SK-N-SH (cell line): ENCODE data around the gene MYL2. TPM values are rescaled to one million over a fixed set of nuclear protein-coding genes. Genes with fewer than 3 reads are reported as not detected.
A peak's percentile ranks its signal among the peaks of the same experiment; 100 is the strongest.

ENCODE experiments used
- CTCF ChIA-PET: fragments of 300-600, 350-600 bp; formaldehyde crosslinking; extraction: SDS; loops from one replicate; lab custom pipeline; 2021; lab: Yijun Ruan, JAX
- POLR2A ChIA-PET: fragments of 350-600 bp; sonication (Branson Sonifier 250); formaldehyde crosslinking; extraction: SDS; loops from one replicate; lab custom pipeline; 2020; ENCODE audit warnings: antibody characterized with exemption, inconsistent platforms; lab: Yijun Ruan, JAX
- DNase-seq: peaks from one replicate; pipeline ENCODE4 v3.0.0; 2012
- H2AFZ ChIP-seq: fragments of 200-600 bp; sonication (generic); 2 replicates; pipeline ENCODE4 v1.8.1; 2016; ENCODE audit warnings: antibody characterized with exemption, mild to moderate bottlenecking, low read depth
- H3F3A ChIP-seq: fragments of 200-600 bp; sonication (generic); replicated peaks from 2 replicates; pipeline ENCODE3; 2016; ENCODE audit warnings: antibody characterized with exemption, mild to moderate bottlenecking; ENCODE audit not compliant: insufficient read depth
- H3K27ac ChIP-seq, 2 experiments: fragments of 200-500 bp in 1 of 2; fragments of 200-600 bp in 1 of 2; sonication (Bioruptor generic) in 1 of 2; sonication (generic), shearing (Covaris generic) in 1 of 2; 2 replicates each; pipeline versions ENCODE4 v1.5.1 to v1.6.1; 2014 to 2016; ENCODE audit warnings: low read depth in 2 of 2, inconsistent platforms in 1 of 2, low read length in 1 of 2, mild to moderate bottlenecking in 1 of 2, mixed read lengths in 1 of 2
- H3K27me3 ChIP-seq: fragments of 200-600 bp; sonication (generic), shearing (Covaris generic); 2 replicates; pipeline ENCODE4 v1.6.1; 2016; ENCODE audit warnings: mixed run types; ENCODE audit not compliant: insufficient read depth
- H3K36me3 ChIP-seq, 2 experiments: fragments of 200-500 bp in 1 of 2; fragments of 200-600 bp in 1 of 2; sonication (Bioruptor generic) in 1 of 2; sonication (generic) in 1 of 2; replicated peaks in 1 of 2; 2 replicates each; pipeline versions ENCODE3 to v1.5.1; 2014 to 2016; ENCODE audit warnings: low read length in 1 of 2, mild to moderate bottlenecking in 1 of 2; ENCODE audit not compliant: insufficient read depth in 2 of 2, control insufficient read depth in 1 of 2
- H3K4me1 ChIP-seq, 2 experiments: fragments of 200-500 bp in 1 of 2; fragments of 200-600 bp in 1 of 2; sonication (Bioruptor generic) in 1 of 2; sonication (generic), shearing (Covaris generic) in 1 of 2; 2 replicates each; pipeline versions ENCODE4 v1.5.1 to v1.6.1; 2014 to 2016; ENCODE audit warnings: low read depth in 1 of 2, low read length in 1 of 2, mixed run types in 1 of 2; ENCODE audit not compliant: insufficient read depth in 2 of 2, control insufficient read depth in 1 of 2
- H3K4me2 ChIP-seq: fragments of 200-600 bp; sonication (generic), shearing (Covaris generic); 2 replicates; pipeline ENCODE4 v1.6.1; 2017; ENCODE audit warnings: mixed run types
- H3K4me3 ChIP-seq, 2 experiments: fragments of 200-500 bp in 1 of 2; fragments of 200-600 bp in 1 of 2; sonication (Bioruptor generic) in 1 of 2; sonication (generic), shearing (Covaris generic) in 1 of 2; 2 replicates each; pipeline versions ENCODE4 v1.5.1 to v1.8.1; 2014 to 2016; ENCODE audit warnings: low read depth in 2 of 2, inconsistent platforms in 1 of 2, low read length in 1 of 2, mild to moderate bottlenecking in 1 of 2, mixed read lengths in 1 of 2, moderate library complexity in 1 of 2
- H3K79me2 ChIP-seq: fragments of 200-600 bp; sonication (generic); 2 replicates; pipeline ENCODE4 v1.8.1; 2017; ENCODE audit warnings: mild to moderate bottlenecking; ENCODE audit not compliant: insufficient read depth
- H3K9ac ChIP-seq: fragments of 200-600 bp; sonication (generic); 2 replicates; pipeline ENCODE4 v1.6.1; 2017; ENCODE audit warnings: mixed run types
- H3K9me2 ChIP-seq: fragments of 200-600 bp; sonication (generic); 2 replicates; pipeline ENCODE4 v1.6.1; 2017; ENCODE audit warnings: mixed run types
- H3K9me3 ChIP-seq: fragments of 200-600 bp; sonication (generic); 2 replicates; pipeline ENCODE4 v1.6.1; 2017; ENCODE audit warnings: mixed run types, mild to moderate bottlenecking, moderate library complexity
- H4K20me1 ChIP-seq: fragments of 200-600 bp; sonication (generic); 2 replicates; pipeline ENCODE4 v1.6.1; 2017; ENCODE audit warnings: mild to moderate bottlenecking, mixed run types; ENCODE audit not compliant: insufficient read depth
- EP300 ChIP-seq, 2 experiments: IDR thresholded peaks; 2 replicates each; pipeline versions ENCODE4 v1.4.0 to v1.6.1; 2012; ENCODE audit warnings: borderline replicate concordance in 1 of 2, low read depth in 1 of 2, low read length in 1 of 2
- FOXJ3 ChIP-seq: sonication (generic); formaldehyde crosslinking; IDR thresholded peaks from 2 replicates; pipeline ENCODE4 v1.5.1; 2020; ENCODE audit warnings: mild to moderate bottlenecking, missing genetic modification reagents
- MEF2A ChIP-seq: IDR thresholded peaks from 2 replicates; pipeline ENCODE4 v1.4.0; 2012; ENCODE audit warnings: low read depth, borderline replicate concordance
- NRF1 ChIP-seq: IDR thresholded peaks from 2 replicates; pipeline ENCODE4 v1.6.1; 2012; ENCODE audit warnings: low read depth, mild to moderate bottlenecking, low read length
- RXRA ChIP-seq: IDR thresholded peaks from 2 replicates; pipeline ENCODE4 v1.4.0; 2012; ENCODE audit warnings: low read depth, mild to moderate bottlenecking, borderline replicate concordance
- SIN3A ChIP-seq: IDR thresholded peaks from 2 replicates; pipeline ENCODE4 v1.6.1; 2012; ENCODE audit warnings: low read depth, mild to moderate bottlenecking, low read length, moderate library complexity, borderline replicate concordance
- SMC3 ChIP-seq: IDR thresholded peaks from 2 replicates; pipeline ENCODE4 v1.6.1; 2012; ENCODE audit warnings: low read depth, low read length, improper control_type of control experiment
- TAF1 ChIP-seq: IDR thresholded peaks from 2 replicates; pipeline ENCODE4 v1.6.1; 2012; ENCODE audit warnings: low read depth, mild to moderate bottlenecking, low read length, moderate library complexity, borderline replicate concordance
- TEAD4 ChIP-seq: IDR thresholded peaks from 2 replicates; pipeline ENCODE4 v1.4.0; 2012; ENCODE audit warnings: mild to moderate bottlenecking, borderline replicate concordance; ENCODE audit not compliant: insufficient read depth
- YY1 ChIP-seq: IDR thresholded peaks from 2 replicates; pipeline ENCODE4 v1.4.0; 2012; ENCODE audit warnings: low read depth, mild to moderate bottlenecking
- whole genome bisulfite sequencing: methylation state at CpG from one replicate; pipeline ENCODE4 v1.1.6; 2017; ENCODE audit warnings: low lambda C conversion rate; 5-methylcytosine and 5-hydroxymethylcytosine counted together
- polyA plus RNA-seq, 3 experiments: library from polyadenylated mRNA; depleted of rRNA; stranded (reverse); fragments of >200 nt; gene quantifications; 2 replicates each; pipeline ENCODE4 v1.2.3, GENCODE V29; 2012
- TF ChIP-seq, protein P1 (sequence below): IDR thresholded peaks from 2 replicates; pipeline ENCODE4 v1.4.0; 2012; ENCODE audit warnings: low read depth, borderline replicate concordance
- TF ChIP-seq, protein P2 (sequence below): IDR thresholded peaks from 2 replicates; pipeline ENCODE4 v1.6.1; 2012; ENCODE audit warnings: mild to moderate bottlenecking, low read depth, low read length, moderate library complexity
- TF ChIP-seq, protein P3 (sequence below): IDR thresholded peaks from 2 replicates; pipeline ENCODE4 v1.4.0; 2012; ENCODE audit warnings: low read depth, borderline replicate concordance

MYL2 gene
- polyA plus RNA-seq, 1 of the 3 experiments (the other 2 are of a cell fraction), result not detected

DNA sequence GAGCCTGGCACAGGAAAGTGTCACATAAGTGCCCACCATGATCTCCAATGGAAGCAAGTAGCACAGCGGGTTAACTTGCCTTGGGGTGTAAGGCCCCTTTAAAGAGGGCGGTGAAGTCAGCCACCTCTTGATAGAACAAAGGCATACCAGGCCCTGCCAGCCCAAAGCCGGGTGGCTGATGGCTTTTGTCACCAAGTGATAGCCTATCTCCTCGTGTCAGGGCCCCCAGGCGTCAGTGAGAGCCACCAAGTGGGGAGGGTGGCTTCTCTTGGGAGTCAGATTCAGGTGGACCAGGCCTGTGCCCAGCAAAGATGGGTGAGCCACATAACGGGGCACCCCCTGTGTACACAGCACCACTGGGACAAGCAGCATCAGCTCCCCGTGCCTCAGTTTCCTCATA, 8.3 kb upstream of the MYL2 start:
- no peak overlapping the region for H3K9ac ChIP-seq
- no peak overlapping the region for H3K4me3 ChIP-seq
- H3K9me3 ChIP-seq, result no peaks in the 10 kb centered on the region
- DNase-seq, result peak; percentile 40
- no peak overlapping the region for H2AFZ ChIP-seq
- ChIA-PET CTCF (interaction anchor here (0.9 to 1.2 kb wide), 2 partner anchors 8 to 9 kb away, joined by 4 read pairs; no protein-coding TSS in a partner anchor), POLR2A (interaction anchor here (1.0 kb wide), 1 partner anchor 12 kb away, joined by 3 read pairs; no protein-coding TSS in a partner anchor)
- no peaks in the 10 kb centered on the region; a peak in 1 of 4 replicates for H3K4me1 ChIP-seq
- no peaks in the 10 kb centered on the region for H3K79me2 ChIP-seq
- H3K27me3 ChIP-seq, result no peaks in the 10 kb centered on the region
- WGBS, result 46% methylated on average over 7 of the region's 7 CpGs
- H3K36me3 ChIP-seq, result no peaks in the 10 kb centered on the region
- H3K27ac ChIP-seq, result no peak overlapping the region
- no peak overlapping the region for H3K4me2 ChIP-seq
- H4K20me1 ChIP-seq, result no peaks in the 10 kb centered on the region
- no peaks in the 10 kb centered on the region for H3F3A ChIP-seq
- H3K9me2 ChIP-seq, result no peaks in the 10 kb centered on the region
- TF ChIP-seq SIN3A (no peak), TAF1 (no peak), NRF1 (no peak), SMC3 (no peak), MEF2A (no peak), TEAD4 (no peak), YY1 (no peak), RXRA (no peak), FOXJ3 (no peak), EP300 (IDR thresholded peaks at IDR 0.05; ENCODE audit: borderline replicate concordance in 1 of 2, low read depth in 1 of 2, low read length in 1 of 2) (no peak)
- TF ChIP-seq, protein P1, sequence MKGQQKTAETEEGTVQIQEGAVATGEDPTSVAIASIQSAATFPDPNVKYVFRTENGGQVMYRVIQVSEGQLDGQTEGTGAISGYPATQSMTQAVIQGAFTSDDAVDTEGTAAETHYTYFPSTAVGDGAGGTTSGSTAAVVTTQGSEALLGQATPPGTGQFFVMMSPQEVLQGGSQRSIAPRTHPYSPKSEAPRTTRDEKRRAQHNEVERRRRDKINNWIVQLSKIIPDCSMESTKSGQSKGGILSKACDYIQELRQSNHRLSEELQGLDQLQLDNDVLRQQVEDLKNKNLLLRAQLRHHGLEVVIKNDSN, result no peak
- TF ChIP-seq, protein P2, sequence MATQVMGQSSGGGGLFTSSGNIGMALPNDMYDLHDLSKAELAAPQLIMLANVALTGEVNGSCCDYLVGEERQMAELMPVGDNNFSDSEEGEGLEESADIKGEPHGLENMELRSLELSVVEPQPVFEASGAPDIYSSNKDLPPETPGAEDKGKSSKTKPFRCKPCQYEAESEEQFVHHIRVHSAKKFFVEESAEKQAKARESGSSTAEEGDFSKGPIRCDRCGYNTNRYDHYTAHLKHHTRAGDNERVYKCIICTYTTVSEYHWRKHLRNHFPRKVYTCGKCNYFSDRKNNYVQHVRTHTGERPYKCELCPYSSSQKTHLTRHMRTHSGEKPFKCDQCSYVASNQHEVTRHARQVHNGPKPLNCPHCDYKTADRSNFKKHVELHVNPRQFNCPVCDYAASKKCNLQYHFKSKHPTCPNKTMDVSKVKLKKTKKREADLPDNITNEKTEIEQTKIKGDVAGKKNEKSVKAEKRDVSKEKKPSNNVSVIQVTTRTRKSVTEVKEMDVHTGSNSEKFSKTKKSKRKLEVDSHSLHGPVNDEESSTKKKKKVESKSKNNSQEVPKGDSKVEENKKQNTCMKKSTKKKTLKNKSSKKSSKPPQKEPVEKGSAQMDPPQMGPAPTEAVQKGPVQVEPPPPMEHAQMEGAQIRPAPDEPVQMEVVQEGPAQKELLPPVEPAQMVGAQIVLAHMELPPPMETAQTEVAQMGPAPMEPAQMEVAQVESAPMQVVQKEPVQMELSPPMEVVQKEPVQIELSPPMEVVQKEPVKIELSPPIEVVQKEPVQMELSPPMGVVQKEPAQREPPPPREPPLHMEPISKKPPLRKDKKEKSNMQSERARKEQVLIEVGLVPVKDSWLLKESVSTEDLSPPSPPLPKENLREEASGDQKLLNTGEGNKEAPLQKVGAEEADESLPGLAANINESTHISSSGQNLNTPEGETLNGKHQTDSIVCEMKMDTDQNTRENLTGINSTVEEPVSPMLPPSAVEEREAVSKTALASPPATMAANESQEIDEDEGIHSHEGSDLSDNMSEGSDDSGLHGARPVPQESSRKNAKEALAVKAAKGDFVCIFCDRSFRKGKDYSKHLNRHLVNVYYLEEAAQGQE, result no peak
- TF ChIP-seq, protein P3, sequence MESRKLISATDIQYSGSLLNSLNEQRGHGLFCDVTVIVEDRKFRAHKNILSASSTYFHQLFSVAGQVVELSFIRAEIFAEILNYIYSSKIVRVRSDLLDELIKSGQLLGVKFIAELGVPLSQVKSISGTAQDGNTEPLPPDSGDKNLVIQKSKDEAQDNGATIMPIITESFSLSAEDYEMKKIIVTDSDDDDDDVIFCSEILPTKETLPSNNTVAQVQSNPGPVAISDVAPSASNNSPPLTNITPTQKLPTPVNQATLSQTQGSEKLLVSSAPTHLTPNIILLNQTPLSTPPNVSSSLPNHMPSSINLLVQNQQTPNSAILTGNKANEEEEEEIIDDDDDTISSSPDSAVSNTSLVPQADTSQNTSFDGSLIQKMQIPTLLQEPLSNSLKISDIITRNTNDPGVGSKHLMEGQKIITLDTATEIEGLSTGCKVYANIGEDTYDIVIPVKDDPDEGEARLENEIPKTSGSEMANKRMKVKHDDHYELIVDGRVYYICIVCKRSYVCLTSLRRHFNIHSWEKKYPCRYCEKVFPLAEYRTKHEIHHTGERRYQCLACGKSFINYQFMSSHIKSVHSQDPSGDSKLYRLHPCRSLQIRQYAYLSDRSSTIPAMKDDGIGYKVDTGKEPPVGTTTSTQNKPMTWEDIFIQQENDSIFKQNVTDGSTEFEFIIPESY, result no peak
- TF ChIP-seq, all 33 proteins: peak for 0
